Stimulated activated CD4-positive, alpha-beta T cell treated with anti-CD3 and anti-CD28 coated beads, Interleukin-4, amount 100 ng/mL, for 1 hour (primary cell): ENCODE results near the gene POLR2J.
A peak's percentile ranks its signal among the peaks of the same experiment; 100 is the strongest.
"Not testable (repeated sequence)": the region's sequence is repeated elsewhere in the genome, so short reads cannot be mapped to it uniquely, and the experiment has no call there.

ENCODE experiments used
- DNase-seq: peaks from one replicate; pipeline ENCODE4 v3.0.0-alpha.2; 2020

The POLR2J gene

DNA sequence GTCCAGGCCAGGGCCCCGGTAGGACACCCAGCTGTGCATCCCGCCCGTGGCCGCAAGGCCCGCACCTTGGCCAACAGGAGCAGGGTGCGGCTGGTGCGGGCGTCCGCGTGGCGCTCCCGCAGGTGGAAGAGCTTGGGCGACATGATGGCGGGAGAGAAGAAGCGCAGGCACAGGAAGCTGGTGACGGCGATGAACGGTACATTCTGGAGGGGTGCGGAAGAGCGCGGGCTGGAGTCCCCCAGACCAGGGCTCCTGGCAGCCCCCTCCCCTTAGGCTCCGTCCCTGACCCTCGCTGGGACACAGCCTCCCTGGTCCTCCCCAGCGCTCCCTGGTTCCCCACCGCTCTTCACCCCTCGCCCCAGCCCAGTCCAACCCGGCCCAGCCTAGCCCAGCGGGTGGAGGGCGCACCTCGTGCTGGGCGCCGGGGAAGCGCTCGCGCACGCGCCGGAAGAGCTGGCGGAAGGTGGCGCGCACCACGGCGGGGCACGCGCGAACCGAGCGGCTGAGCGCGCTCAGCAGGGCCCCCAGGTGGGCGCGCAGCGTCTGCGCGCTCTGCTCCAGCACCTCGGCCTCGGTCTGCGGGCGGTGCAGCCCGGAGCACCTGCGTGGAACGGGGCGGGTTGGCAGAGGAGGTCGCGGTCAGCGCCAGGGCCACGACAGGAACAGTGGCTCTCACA is 15.9 kb upstream of the POLR2J start:
- DNase-seq: not testable (repeated sequence)

DNA sequence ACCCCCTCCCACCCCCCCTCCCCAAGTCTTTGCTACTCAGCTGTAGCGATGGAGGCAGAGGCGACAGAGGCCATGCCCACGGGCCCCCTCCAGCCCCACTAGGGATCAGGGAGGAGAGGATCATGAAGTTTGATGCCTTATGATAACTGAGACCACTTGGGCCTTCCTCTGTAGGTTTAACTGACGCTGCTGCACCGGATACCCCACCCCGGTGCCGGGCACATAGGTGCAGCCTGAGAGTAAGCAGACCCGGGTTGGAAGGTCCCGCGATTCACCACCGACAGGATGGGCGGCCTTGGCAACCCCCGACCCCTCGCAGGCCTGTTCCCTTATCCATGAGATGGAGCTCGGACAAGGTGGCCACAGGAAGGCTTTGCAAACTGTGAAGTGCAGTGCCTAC is 15.3 kb upstream of the POLR2J start:
- DNase-seq: not testable (repeated sequence)

DNA sequence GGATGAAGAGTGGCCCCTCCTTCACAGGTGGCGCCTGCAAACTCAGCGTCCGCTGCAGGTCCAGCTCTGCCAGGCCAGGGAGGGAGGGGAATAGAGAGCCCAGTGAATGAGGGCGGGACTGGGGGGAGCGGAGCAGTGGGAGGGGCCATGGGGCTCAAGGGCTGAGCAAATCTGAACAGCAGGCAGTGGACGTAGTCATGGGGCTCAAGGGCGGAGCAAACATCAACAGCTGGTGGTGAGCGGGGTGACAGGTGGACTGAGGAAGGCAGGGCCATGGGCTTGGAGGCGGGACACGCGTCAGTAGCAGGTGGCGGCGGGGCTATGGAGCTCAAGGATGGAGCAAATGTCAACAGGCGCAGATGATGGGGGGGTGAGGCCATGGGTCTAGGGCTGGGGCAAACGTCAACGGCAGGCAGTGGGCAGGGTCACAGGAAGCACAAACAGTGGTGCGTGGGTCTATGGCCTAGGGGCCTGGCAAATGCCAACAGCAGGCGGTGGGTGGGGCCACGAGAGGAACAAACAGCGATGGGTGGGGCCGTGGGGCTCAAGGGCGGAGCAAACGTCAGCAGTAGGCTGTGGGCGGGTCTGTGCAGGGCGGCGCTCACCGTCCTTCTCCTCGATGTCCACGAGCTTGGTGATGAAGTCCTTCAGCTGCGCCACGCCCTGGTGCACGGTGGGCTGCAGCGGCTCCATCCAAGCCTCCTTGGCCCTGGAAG is 14.7 kb upstream of the POLR2J start:
- not testable (repeated sequence) for DNase-seq

DNA sequence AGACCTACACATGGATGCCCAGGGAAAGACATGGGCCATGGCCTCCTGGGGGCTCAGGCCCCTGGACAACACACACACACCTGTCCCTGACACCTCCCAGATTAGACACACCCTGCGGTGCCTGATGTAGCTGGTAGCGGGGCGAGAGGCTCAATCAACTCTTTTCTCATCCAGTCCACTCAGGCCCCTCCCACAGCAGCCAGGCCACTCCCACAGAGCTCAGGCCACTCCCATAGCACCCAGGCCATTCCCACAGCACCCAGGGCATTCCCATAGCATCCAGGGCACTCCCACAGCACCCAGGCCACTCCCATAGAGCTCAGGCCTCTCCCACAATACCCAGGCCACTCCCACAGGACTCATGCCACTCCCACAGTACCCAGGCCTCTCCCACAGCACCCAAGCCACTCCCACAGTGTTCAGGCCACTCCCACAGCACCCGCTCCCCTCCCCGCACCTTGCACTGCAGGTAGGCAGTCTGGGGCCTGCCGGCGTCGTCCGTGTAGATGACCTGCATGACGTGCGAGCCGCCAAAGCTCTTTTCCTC is 11.9 kb upstream of the POLR2J start:
- peak; percentile 62 for DNase-seq

DNA sequence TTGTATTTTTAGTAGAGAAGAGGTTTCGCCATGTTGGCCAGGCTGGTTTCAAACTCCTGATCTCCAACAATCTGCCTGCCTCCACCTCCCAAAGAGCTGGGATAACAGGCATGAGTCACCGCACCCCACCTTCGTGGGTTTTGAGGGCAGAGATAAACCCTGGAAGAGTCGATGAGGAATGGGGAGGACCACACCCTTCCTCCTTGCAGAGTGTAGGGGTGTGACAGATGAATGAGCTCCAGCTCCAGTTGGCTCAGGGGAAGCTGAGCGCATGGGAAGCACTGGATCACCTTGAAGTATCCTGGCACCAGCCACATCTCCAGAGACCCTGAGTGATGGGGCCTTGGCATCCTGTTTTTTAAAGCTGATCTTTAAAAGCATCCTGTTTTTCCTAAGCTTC is 5.6 kb upstream of the POLR2J start:
- DNase-seq: not testable (repeated sequence)

DNA sequence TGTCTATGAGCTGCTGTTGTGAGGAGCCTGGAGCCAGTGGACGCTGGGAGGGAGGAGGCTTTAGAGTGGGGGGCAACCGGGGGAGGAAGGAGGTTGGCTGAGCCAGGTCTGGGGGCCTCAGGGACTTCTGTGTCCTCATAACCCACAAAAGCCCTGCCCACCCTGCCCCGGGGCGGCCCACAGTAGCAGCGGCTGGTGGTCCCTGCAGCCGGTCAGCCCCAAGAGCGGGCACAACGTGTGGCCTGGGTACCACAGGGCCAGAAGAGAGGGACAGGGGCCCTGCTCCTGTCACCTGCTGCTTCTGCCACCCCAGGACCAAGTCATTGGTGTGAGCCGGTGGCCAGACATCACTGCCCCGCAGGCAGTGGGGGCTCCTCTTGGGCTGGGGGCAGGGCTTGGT is 3.2 kb upstream of the POLR2J start:
- DNase-seq: not testable (repeated sequence)

DNA sequence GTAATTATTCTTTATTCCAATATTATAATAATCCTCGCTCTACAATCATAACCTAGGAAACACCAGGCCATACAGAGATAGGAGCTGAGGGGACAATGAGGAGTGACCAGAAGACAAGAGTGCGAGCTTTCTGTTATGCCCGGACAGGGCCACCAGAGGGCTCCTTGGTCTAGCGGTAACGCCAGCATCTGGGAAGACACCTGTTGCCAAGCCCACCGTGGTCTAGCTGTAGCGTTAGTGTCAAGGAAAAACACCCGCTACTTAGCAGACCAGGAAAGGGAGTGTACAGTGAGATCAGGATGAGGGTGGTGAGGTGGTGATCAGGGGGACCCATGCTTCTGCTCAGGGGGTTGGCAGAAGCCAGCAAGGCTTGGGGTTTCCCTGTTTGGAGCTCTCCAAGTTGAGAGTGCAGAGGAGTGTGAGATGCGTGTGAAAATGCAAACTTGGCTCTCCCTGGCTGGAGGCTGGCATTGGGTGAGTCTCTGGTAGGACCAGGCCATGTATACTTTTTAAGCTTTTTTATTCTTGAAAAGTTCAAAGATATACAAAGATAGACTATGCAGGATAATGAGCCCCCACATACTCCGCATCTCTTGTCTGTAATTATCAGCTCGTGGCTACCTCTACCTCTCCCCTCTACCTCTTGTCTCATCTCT is 1.4 kb upstream of the POLR2J start:
- peak; percentile 16 for DNase-seq

DNA sequence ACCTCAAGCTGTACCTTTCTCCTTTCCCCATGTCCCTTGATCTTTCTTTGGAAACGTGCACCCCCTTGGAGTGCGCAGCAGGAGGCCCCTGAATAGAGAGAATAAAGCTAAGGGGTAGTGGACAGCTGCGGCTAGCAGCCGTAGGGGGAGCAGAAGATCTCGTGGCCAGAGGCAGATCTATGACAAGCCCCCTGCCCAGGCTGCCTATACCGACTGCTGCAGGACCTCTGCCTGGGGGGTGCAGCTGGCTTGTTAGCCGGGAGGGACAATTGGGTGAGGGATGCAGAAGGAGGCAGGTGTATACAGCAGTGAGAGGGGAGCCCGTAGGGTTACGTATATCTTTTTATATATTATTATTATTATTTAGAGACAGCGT is 475 bp upstream of the POLR2J start:
- not testable (repeated sequence) for DNase-seq

DNA sequence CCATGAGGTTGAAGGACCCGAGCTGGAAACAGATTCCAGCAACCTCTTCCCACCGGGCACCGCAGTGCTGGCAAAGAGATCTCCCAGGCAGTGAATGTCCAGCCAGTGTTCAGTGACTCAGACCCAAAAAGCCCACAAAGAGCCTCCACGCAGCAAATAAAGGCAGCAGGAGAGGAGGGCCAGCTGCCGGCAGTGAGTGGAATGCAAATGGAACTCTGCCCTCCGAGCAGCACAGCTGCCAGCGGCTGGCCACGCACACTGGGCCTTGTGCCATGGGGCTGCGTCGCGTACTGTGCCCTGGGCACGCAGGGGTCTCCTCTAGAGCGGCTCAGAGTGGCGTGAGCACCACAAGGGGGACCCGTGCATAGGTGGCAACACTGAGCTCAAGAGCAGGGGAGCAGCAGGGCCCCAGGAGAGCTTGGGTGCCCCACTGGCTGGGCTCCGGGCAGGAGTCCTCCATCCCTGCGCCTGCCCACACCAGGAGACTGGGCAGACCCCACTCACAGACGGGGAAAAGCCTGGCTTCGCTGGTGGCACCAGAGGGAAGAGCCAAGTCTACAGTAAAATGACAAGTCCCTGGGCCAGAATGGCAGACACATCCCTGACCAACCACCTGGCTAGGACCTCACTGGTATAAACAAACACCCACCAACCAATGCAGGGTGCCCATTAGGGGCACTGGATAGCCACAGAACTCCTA is 3.8 kb downstream of the POLR2J start:
- not testable (repeated sequence) for DNase-seq

DNA sequence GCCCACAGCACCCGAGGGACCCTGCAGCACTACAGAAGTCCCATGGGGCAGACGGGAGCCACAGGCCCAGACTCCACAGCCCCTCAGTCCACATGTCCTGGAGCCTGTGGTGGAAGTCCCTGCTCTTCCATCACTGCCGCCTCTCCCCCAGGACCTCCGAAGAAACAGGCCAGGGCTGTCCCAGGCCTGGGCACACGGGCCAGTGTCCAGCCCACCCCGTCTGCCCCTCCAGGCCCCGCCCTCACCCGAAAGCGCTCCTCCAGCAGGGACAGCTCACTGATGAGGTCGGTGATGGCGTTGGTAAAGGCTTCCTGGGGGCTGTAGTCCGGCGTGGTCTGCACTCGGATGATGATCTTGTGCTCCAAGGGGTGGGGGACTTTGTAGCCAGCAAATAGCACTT is 4.6 kb downstream of the POLR2J start:
- DNase-seq: not testable (repeated sequence)

DNA sequence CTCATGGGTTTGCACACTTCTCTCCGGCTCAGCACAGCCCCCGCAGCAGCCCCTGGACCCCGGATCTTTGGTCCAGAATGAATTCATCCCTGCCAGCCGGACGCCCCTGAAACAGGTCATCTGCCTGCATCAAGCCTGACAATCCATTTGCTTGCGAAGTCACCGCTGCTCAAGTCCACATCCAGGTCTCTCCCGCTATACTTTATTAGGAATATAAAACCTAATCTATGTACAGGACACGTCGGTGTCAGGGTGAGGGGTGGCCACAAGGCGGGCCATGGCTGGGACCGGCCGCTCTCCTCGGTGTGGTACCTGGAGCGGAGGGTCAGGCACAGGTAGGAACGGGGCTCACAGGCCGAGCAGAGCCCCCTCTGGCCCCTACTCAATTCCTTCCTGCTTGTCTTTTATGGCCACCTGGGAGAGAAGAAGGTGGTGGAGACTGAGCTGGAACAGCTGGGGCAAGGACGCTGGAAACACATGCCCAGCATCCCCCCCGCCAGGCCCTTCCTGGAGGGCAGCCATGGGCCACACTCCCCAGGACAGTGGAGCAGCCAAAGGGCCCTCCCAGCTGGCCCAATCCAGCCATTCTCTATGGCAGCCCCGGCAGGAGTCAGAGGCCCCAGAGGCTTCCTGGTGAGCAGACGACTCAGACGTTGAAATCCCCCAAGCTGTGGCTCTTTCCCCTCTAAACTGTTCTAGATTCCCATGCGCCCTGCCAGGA is 5.3 kb downstream of the POLR2J start:
- no peak for DNase-seq

DNA sequence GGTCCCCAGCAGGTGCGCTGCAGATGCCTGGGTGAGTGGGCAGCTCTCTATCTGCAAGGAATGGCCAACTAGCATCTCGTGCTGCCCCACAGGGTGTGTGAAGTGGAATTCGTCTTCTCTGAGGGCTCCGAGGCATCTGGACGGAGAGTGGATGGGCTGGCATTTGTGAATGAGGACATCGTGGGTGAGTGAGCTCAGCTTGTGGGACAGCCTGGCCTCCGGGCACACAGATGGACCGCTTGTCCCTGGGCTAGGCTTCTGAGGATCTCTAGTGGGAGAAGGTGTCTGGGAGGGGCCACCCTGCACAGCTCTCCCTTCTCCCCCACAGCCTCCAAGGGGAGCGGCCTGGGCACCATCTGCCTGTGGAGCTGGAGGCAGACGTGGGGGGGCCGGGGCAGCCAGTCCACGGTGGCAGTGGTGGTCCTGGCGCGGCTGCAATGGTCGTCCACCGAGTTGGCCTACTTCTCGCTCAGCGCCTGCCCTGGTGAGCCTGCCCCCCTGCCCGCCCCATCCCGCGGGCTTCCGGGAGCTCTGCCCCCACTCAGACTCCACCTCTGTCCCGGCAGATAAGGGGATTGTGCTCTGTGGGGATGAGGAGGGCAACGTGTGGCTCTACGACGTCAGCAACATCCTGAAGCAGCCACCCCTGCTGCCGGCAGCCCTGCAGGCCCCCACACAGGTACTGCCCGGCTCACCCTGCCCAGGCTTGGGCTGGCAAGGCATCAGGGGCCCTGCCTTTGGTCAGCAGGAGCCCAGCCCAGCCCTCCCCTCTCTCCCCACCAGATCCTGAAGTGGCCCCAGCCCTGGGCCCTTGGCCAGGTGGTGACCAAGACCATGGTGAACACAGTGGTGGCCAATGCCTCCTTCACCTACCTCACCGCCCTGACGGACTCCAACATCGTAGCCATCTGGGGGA is 6.3 kb downstream of the POLR2J start:
- no peak for DNase-seq

DNA sequence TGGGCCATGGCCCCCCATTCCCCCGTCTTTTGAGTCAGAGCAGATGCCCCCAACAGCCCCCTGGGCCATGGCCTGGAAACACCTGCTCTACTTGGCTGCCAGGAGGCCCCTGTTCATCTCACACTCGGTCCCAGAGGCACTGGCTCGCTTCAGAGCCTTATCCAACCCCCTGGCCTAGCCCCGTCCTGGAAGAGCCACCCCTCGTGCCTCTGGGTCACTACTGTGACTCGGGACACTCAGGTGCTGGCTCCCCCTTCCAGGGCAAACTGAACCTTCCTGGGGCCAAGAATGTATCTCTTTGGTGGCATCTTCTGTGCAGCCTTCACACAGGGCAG is 7.0 kb downstream of the POLR2J start:
- no peak for DNase-seq

DNA sequence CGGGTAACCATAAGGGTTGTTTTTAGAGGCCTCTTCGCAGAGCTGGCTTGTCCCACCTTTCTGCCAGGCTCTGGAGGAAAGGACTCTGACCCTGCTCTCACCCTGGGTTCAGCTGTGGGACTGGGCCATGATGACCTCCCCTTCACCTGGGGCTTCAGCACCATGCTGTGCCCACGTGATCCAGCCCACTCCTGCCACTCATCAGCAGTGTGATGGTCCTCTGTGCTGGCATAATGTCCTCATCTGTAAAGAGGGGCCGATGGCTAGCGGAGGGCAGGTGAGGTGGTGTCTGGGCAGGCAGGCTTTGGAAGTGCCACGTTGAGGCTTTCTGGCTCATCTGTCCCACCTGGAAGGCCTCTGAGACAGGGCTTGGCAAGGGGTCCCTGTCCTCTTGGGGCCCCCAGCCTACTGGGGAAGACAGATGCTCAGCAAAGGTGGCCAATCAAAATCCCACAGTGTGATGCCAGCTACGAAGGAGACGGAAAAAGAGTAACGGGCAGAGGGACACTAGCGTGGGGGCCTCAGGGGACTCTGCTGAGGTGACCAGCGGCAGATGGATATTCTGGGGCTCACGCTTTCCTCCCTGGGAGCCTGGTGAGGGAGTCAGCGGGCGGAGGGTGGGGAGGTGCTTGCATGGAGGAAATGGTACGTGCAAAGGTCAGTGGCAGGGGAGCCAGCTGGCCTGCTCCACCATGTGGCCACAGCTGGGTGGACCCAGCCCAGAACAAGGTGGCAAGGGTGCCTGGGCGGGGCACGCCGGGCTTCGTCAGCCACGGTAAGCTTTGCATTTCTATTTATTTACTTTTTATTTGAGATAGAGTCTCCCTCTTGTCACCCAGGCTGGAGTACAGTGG is 8.5 kb downstream of the POLR2J start:
- no peak for DNase-seq

DNA sequence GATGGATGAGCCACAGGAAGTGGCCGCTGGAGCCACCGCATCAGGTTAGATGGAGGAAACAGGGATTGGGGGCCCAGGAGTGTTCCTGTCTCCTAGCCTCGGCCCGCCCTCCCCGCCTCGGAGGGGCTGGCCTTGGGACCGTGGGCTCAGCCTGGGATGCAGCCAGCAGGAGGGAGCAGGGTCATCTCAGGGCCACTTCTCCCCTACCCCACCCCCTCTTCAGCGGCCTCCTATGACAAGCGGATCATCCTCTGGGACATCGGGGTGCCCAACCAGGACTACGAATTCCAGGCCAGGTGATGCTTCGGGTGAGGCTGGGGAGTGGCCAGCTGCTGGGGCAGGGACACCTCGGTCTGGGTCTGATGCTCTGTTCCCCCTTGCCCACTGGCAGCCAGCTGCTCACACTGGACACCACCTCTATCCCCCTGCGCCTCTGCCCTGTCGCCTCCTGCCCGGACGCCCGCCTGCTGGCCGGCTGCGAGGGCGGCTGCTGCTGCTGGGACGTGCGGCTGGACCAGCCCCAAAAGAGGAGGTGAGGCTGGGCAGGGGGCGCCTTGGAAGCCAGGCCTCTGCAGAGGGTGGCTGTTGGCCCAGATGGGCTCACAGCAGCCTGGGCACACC is 9.3 kb downstream of the POLR2J start:
- DNase-seq: no peak

DNA sequence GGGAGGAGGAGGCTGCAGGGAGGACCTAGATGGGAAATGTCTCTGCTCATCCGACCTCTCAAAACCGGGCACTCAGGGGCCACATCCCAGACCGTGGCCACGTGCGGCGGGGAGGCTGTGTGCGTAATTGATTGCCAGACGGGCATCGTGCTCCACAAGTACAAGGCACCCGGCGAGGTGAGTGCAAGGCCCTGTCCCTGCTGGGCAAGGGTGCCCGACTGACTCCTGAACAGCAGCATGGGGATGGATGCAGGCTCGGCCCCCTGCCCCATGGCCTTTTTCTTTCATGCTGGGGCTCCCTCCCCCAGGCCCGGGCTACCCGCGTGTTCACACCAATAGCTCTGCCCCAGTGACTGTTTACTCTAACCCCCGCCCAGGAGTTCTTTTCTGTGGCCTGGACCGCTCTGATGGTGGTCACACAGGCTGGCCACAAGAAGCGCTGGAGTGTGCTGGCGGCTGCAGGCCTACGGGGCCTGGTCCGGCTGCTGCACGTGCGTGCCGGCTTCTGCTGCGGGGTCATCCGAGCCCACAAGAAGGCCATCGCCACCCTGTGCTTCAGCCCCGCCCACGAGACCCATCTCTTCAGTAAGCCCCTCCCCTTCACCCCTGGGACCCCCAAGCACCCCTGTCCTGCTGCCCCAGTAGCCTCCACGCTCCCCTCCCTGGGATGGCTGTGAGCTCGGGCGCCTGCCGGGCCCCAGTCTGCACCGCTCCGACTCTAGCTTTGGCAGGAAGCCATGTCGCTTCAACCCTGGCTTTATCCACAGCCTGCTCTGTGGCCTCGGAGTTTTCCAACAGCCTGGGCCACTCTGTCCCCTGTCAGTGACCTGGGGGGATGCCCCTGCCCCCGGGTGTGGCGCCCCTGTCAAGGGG is 10.0 kb downstream of the POLR2J start:
- DNase-seq: no peak

DNA sequence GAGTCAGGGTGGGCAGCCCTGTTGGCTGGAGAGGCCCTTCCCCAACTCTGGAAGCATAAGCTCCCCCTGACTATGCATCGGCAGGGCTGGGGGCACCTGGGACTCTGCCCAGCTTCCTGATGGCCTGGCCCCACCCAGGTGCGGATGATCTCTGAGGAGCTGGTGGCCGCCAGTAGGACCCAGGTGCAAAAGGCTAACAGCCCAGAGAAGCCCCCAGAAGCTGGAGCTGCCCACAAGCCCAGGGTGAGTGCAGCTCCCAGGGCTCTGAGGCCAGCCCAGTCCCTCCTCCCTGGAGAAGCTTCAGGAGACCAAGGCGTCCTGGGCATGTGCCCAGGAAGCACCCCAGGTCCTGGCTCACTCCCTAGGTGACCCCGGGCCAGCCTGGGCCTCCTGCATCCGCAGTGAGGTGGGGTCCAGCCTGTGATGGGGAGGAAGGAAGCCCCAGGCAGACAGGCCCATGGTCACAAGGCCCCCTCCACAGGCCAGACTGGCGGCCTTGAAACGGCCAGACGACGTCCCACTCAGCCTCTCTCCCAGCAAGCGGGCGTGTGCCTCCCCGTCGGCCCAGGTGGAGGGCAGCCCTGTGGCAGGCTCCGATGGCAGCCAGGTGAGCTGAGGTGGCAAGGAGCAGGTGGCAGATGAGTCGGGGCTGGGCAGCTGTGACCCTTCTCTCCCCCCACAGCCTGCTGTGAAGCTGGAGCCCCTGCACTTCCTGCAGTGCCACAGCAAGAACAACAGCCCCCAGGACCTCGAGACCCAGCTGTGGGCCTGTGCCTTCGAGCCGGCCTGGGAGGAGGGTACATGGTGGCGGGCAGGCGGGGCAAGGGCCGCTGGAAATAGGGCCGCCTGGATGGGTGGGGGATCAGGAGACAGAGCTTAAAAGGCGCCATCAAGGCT is 10.9 kb downstream of the POLR2J start:
- no peak for DNase-seq

DNA sequence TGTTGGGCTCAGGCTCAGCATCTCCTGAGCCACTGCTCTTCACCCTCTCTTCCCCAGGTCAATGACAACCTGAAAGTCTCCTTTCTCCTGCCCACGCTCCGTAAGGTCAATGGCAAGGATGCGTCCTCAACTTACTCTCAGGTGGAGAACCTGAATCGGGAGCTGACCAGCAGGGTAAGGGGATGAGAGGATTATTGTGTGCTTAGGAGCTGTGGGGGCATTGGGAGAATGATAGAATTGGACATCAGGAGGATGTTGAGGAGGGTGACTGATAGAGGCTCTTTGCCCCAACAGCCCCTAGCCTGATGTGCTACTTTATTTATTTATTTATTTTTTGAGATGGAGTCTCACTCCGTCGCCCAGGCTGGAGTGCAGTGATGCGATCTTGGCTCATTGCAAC is 12.6 kb downstream of the POLR2J start:
- no peak for DNase-seq
